HL-60 (cell line): ENCODE results near the gene LCA5.

Experiments
- DNase-seq, 2 experiments: peaks; one replicate each; pipeline ENCODE4 v3.0.0-alpha.2; 2010 to 2020; ENCODE audit warnings: low read depth in 1 of 2, low spot score in 1 of 2
- H3K27ac ChIP-seq: fragments of 250-450 bp; sonication (Bioruptor Pico); replicated peaks from 2 replicates; pipeline ENCODE4 v1.5.1; 2020; ENCODE audit warnings: mild to moderate bottlenecking, moderate library complexity
- H3K27me3 ChIP-seq: fragments of 250-450 bp; sonication (Bioruptor Pico); 2 replicates; pipeline ENCODE4 v1.5.1; 2021; ENCODE audit warnings: mild to moderate bottlenecking, moderate library complexity; ENCODE audit not compliant: insufficient read depth, poor library complexity, severe bottlenecking
- H3K4me3 ChIP-seq: replicated peaks from 2 replicates; pipeline ENCODE4 v1.5.1; 2011; ENCODE audit warnings: mild to moderate bottlenecking, control low read depth, low read length; ENCODE audit not compliant: insufficient read depth
- GABPA ChIP-seq: IDR thresholded peaks from 2 replicates; pipeline ENCODE4 v1.6.1; 2012; ENCODE audit warnings: low read depth
- POLR2AphosphoS5 ChIP-seq: IDR thresholded peaks from 2 replicates; pipeline ENCODE4 v1.6.1; 2012; ENCODE audit warnings: low read depth
- REST ChIP-seq: IDR thresholded peaks from 2 replicates; pipeline ENCODE4 v1.6.1; 2012; ENCODE audit warnings: low read depth; ENCODE audit not compliant: insufficient replicate concordance
- SPI1 ChIP-seq: IDR thresholded peaks from 2 replicates; pipeline ENCODE4 v1.6.1; 2012; ENCODE audit warnings: low read depth, mild to moderate bottlenecking, borderline replicate concordance
- TF ChIP-seq, protein P1 (sequence below): IDR thresholded peaks from one replicate; pipeline ENCODE4 v1.5.1; 2011; ENCODE audit warnings: low read length, control low read depth, inconsistent platforms; ENCODE audit not compliant: insufficient read depth

LCA5 gene

GRCh38 chr6:79544939-79545450, 7.8 kb upstream of the LCA5 start:
- H3K27ac ChIP-seq: no peak overlapping the region
- no peak overlapping the region for H3K4me3 ChIP-seq
- no peaks in the 10 kb centered on the region for H3K27me3 ChIP-seq
- DNase-seq: peak in 1 of 2 experiments; percentile 43
- no peak for TF ChIP-seq SPI1
- TF ChIP-seq POLR2AphosphoS5: no peak
- TF ChIP-seq REST: no peak
- TF ChIP-seq, protein P1, sequence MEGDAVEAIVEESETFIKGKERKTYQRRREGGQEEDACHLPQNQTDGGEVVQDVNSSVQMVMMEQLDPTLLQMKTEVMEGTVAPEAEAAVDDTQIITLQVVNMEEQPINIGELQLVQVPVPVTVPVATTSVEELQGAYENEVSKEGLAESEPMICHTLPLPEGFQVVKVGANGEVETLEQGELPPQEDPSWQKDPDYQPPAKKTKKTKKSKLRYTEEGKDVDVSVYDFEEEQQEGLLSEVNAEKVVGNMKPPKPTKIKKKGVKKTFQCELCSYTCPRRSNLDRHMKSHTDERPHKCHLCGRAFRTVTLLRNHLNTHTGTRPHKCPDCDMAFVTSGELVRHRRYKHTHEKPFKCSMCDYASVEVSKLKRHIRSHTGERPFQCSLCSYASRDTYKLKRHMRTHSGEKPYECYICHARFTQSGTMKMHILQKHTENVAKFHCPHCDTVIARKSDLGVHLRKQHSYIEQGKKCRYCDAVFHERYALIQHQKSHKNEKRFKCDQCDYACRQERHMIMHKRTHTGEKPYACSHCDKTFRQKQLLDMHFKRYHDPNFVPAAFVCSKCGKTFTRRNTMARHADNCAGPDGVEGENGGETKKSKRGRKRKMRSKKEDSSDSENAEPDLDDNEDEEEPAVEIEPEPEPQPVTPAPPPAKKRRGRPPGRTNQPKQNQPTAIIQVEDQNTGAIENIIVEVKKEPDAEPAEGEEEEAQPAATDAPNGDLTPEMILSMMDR: no peak
- TF ChIP-seq GABPA: no peak

- no peaks in the 10 kb centered on the region for H3K27me3 ChIP-seq
- H3K4me3 ChIP-seq: no peak overlapping the region
- TF ChIP-seq POLR2AphosphoS5 (no peak), REST (no peak), GABPA (no peak), SPI1 (no peak)
- TF ChIP-seq, protein P1: no peak
- no peak for DNase-seq
- no peak overlapping the region for H3K27ac ChIP-seq
Observed at GRCh38 chr6:79544299-79544927, 7.2 kb upstream of the LCA5 start.

- no peak overlapping the region for H3K4me3 ChIP-seq
- no peak overlapping the region for H3K27ac ChIP-seq
- H3K27me3 ChIP-seq: peaks cover under 1% of the 10 kb centered on the region
- TF ChIP-seq SPI1 (no peak), REST (no peak), GABPA (no peak), POLR2AphosphoS5 (no peak)
- TF ChIP-seq, protein P1: no peak
- DNase-seq: no peak
Observed at GRCh38 chr6:79543886-79544285, 6.7 kb upstream of the LCA5 start.
